GM12873 (cell line): Measurements from ENCODE around the gene ATP8B4.

Source experiments
- TF ChIP-seq, protein P1 (sequence below): IDR thresholded peaks from 2 replicates; pipeline ENCODE4 v1.5.1; 2012; ENCODE audit warnings: low read depth, mild to moderate bottlenecking, moderate library complexity, low read length, control low read depth; ENCODE audit not compliant: insufficient read depth; ENCODE audit errors: missing control alignments

ATP8B4 gene

DNA sequence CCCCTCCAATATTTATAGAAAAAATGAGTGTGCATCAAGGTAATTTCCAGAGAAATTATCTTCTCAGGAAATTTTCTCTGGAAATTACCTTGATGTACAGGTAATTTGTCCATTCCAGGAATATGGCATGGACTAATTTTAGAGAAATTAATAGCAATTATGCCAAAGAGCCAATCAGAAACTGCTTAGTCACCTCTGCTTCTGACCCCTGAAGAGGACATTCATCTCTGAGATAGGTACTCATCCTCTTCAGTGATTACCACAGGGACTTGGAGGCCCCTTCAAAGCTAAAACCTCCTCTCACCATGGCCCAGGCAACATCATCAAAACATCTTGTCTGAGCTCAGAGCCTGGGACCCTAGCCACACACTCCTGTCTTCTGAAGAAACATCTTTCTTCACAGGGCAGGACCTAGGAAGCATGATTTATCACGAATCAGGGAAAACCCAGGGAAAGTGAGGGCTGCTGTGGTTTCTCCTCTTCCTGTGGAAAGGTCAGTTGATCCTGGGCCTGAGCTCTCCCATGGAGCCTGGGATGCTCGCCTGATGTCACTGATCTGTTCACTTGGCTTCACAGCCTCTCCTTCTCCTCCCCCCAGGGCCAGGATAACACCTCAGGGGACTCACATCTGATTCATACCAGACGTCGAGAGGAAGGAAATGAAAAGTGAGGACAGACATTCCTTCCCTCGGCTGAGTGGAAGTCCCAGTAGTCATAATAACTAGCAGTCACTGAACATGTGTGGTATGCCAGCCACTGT is 287.6 kb downstream of the ATP8B4 start:
- TF ChIP-seq, protein P1, sequence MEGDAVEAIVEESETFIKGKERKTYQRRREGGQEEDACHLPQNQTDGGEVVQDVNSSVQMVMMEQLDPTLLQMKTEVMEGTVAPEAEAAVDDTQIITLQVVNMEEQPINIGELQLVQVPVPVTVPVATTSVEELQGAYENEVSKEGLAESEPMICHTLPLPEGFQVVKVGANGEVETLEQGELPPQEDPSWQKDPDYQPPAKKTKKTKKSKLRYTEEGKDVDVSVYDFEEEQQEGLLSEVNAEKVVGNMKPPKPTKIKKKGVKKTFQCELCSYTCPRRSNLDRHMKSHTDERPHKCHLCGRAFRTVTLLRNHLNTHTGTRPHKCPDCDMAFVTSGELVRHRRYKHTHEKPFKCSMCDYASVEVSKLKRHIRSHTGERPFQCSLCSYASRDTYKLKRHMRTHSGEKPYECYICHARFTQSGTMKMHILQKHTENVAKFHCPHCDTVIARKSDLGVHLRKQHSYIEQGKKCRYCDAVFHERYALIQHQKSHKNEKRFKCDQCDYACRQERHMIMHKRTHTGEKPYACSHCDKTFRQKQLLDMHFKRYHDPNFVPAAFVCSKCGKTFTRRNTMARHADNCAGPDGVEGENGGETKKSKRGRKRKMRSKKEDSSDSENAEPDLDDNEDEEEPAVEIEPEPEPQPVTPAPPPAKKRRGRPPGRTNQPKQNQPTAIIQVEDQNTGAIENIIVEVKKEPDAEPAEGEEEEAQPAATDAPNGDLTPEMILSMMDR: no peak

DNA sequence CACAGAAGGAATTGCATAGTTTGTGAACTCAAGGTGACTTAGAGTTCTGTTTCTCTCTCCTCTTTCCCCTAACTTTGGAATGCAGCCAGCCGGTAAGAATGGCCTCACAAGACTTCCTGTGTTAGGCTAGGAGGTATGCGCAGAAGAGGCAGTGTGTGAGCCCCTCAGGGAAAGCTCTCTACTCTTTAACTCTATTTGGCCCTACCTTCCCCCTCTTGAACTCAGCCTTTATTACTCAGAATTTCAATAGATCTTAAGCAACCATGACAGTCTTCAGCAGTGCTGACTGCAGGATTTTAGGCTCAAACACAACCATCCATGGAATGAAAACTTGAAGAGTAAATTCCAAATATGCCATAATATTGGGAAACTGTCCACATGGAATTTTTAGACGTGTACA is 288.6 kb downstream of the ATP8B4 start:
- TF ChIP-seq, protein P1: no peak

DNA sequence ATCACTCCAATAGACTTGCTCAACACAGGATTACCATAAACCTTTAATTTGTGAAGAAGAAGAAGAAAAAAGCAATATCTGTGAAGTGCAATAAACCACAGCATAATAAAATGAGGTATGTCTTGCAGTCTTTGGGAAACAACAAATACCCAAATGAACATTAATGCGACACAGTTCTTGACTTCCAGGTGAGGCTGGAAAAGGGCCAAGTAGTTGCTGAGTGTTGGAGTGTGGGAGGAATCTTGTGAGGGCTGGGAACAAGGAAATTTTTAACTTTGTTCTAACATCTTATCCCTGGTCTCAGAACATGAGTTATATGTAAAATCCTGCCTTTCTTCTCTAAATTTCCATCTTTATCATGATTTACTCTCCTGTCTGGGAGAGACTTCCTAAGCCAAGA is 291.7 kb downstream of the ATP8B4 start:
- TF ChIP-seq, protein P1: no peak

DNA sequence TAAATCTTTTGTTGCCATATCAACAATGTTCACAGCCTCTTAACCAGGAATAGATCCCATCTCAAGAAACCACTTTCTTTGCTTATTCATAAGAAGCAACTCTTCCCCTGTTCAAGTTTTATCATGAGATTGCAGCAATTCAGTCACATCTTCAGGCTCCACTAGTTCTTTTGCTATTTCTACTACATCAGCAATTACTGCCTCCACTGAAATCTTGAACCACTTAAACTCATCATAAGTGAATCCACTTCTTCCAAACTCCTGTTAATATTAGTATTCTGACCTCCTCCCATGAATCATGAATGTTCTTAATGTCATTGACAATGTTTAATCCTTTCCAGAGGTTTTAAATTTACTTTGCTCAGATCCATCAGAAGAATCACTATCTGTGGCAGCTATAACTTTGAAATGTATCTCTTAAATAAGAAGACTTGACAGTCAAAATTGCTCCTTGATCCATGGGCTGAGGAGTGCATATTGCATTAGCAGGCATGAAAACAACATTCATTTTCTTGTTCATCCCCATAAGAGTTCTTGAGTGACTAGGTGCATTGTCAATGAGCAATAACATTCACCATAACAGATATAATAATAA is 292.3 kb downstream of the ATP8B4 start:
- TF ChIP-seq, protein P1: no peak

DNA sequence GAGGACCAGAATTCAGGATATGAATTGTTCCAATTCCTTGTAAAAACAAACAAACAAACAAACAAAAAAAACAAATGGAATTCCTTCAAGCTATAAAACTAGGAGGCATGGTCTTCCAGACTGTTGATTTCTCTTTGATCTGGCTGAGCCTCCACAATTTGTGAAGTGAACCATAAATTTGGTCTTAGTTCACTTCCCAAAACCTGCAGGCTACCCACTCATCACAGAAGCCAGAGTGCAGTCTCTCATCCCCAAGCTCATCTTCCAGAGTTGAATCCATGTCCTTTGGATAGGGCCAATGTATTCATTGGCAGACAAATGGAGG is 294.3 kb downstream of the ATP8B4 start:
- TF ChIP-seq, protein P1: no peak

DNA sequence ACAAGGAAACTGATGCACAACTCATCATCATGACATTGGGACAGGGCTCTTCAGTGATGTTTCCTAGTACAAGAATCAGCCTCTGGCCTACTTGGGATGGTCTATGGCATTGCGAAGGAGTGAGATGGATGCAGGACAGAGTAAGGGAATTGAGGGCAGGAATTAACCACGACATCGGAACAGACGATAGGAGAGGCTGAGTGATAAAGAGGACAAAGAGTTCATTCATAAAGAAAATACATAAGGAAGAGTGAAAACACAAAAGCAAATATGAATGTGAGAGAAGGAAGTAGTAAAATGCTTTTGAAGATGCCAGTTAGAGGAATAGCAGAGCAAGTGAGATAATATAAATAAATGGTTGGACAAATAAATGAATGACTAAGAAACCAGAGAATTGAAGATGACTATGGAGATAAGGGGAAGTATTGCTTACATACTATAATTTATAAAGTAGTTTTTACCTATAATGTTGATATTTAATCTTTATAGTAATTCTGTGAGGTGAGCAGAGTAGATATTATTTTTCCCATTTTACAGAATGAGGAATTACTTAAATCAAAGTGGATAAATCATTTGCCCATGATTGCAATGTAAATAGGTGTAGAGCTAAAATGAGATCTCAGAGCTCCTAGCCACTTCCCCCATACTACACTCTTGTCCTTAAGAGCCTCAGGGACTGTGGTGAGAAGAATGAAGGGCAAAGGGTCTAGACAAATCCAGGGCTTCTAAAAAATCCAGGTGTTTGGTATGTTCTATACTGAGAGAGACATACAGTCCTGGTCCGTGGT is 294.9 kb downstream of the ATP8B4 start:
- TF ChIP-seq, protein P1: no peak

DNA sequence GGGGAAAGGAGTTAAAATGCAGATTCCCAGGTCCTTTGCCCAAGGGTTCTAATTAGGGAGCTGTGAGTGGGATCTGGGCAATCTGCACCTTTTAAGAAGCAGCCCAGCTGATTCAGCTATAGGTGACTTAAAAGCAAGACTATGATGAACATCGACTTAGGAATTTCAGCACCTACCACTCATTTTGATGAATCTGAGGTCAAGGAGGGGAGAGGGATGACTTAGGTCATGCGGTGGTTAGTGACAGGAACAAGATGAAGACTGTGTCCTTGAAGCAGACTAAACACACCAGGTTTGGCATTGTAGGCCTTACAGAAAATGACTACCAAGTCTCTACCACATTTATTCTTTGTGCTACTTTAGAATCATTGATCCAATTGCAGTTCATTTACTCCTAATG is 301.9 kb downstream of the ATP8B4 start:
- TF ChIP-seq, protein P1: no peak
